GM23338 (cell line): ENCODE measurements around the gene SHC4.

ENCODE experiments used
- CTCF ChIP-seq, 2 experiments: fragments of 200-600 bp in 1 of 2; sonication (generic) in 1 of 2; conservative IDR thresholded peaks; 2 replicates each; pipeline versions ENCODE4 v1.5.1 to v1.6.1; 2016 to 2017; ENCODE audit warnings: antibody characterized with exemption in 2 of 2, low read depth in 2 of 2, mild to moderate bottlenecking in 2 of 2, moderate library complexity in 1 of 2
- EZH2 ChIP-seq: fragments of 200-600 bp; sonication (generic); IDR thresholded peaks from one replicate; pipeline ENCODE4 v1.8.0; 2017; ENCODE audit warnings: antibody characterized with exemption, mild to moderate bottlenecking, low read depth; ENCODE audit not compliant: unreplicated experiment
- EZH2phosphoT487 ChIP-seq: fragments of 200-600 bp; sonication (generic); IDR thresholded peaks from one replicate; pipeline ENCODE4 v1.8.1; 2018; ENCODE audit warnings: antibody characterized with exemption; ENCODE audit not compliant: unreplicated experiment
- POLR2AphosphoS5 ChIP-seq: IDR thresholded peaks from 2 replicates; pipeline ENCODE4 v1.6.1; 2016; ENCODE audit warnings: antibody characterized with exemption, low read depth
- TF ChIP-seq, protein P1 (sequence below): IDR thresholded peaks from one replicate; pipeline ENCODE4 v1.6.1; 2018; ENCODE audit warnings: antibody characterized with exemption; ENCODE audit not compliant: unreplicated experiment

GRCh38 chr15:48984021-48984710 is 20.4 kb upstream of the SHC4 start:
- TF ChIP-seq EZH2, result no peak
- TF ChIP-seq CTCF (conservative IDR thresholded peaks at IDR 0.05; ENCODE audit: low read depth in 2 of 2), result no peak
- TF ChIP-seq EZH2phosphoT487, result no peak
- no peak for TF ChIP-seq POLR2AphosphoS5
- TF ChIP-seq, protein P1, sequence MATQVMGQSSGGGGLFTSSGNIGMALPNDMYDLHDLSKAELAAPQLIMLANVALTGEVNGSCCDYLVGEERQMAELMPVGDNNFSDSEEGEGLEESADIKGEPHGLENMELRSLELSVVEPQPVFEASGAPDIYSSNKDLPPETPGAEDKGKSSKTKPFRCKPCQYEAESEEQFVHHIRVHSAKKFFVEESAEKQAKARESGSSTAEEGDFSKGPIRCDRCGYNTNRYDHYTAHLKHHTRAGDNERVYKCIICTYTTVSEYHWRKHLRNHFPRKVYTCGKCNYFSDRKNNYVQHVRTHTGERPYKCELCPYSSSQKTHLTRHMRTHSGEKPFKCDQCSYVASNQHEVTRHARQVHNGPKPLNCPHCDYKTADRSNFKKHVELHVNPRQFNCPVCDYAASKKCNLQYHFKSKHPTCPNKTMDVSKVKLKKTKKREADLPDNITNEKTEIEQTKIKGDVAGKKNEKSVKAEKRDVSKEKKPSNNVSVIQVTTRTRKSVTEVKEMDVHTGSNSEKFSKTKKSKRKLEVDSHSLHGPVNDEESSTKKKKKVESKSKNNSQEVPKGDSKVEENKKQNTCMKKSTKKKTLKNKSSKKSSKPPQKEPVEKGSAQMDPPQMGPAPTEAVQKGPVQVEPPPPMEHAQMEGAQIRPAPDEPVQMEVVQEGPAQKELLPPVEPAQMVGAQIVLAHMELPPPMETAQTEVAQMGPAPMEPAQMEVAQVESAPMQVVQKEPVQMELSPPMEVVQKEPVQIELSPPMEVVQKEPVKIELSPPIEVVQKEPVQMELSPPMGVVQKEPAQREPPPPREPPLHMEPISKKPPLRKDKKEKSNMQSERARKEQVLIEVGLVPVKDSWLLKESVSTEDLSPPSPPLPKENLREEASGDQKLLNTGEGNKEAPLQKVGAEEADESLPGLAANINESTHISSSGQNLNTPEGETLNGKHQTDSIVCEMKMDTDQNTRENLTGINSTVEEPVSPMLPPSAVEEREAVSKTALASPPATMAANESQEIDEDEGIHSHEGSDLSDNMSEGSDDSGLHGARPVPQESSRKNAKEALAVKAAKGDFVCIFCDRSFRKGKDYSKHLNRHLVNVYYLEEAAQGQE, result no peak
